IMR-90 (cell line): ENCODE measurements around the gene CBX5. TPM values are rescaled to one million over a fixed set of nuclear protein-coding genes. Genes with fewer than 3 reads are reported as not detected.

Experiments
- ATAC-seq: fragments of 200-7000 bp; cut with Tn5 transposase; 2 replicates; pipeline ENCODE4 v1.9.1; 2020; ENCODE audit warnings: low read depth, mild to moderate bottlenecking, moderate library complexity
- BruUV-seq: library from RNA; stranded (reverse); fragments of 400-500 nt; replicated peaks from 2 replicates; lab custom pipeline; 2021; lab: Mats Ljungman, UMichigan
- CTCF ChIA-PET: fragments of 300-600 bp; formaldehyde crosslinking; extraction: SDS; loops from one replicate; lab custom pipeline; 2021; ENCODE audit warnings: antibody characterized with exemption; lab: Yijun Ruan, JAX
- POLR2A ChIA-PET: fragments of 300-600 bp; sonication (Branson Sonifier 250); formaldehyde crosslinking; loops from one replicate; lab custom pipeline; 2022; ENCODE audit warnings: antibody characterized with exemption; ENCODE audit not compliant: unreplicated experiment; lab: Charles Lee
- DNase-seq: peaks from one replicate; pipeline ENCODE4 v3.0.0; 2013
- H2AFZ ChIP-seq: replicated peaks from 2 replicates; pipeline ENCODE3; 2013; ENCODE audit warnings: low read length, mild to moderate bottlenecking; ENCODE audit not compliant: poor library complexity
- H2AK5ac ChIP-seq: 2 replicates; pipeline ENCODE4 v1.6.1; 2013; ENCODE audit warnings: low read depth, low read length, inconsistent platforms
- H2AK9ac ChIP-seq: replicated peaks from 2 replicates; pipeline ENCODE3; 2013; ENCODE audit warnings: mild to moderate bottlenecking, low read depth, low read length, moderate library complexity; ENCODE audit not compliant: poor library complexity
- H2BK120ac ChIP-seq: 2 replicates; pipeline ENCODE4 v1.6.1; 2013; ENCODE audit warnings: low read depth, low read length, inconsistent platforms
- H2BK15ac ChIP-seq: 3 replicates; pipeline ENCODE4 v1.6.1; 2013; ENCODE audit warnings: low read depth, low read length, inconsistent platforms
- H2BK20ac ChIP-seq: 2 replicates; pipeline ENCODE4 v1.6.1; 2013; ENCODE audit warnings: low read depth, mild to moderate bottlenecking, inconsistent platforms, low read length, moderate library complexity
- H2BK5ac ChIP-seq: 2 replicates; pipeline ENCODE4 v1.6.1; 2013; ENCODE audit warnings: mild to moderate bottlenecking, low read depth, low read length, inconsistent platforms; ENCODE audit not compliant: poor library complexity, severe bottlenecking
- H3K14ac ChIP-seq: replicated peaks from 2 replicates; pipeline ENCODE4 v1.6.1; 2013; ENCODE audit warnings: low read depth, low read length, inconsistent platforms
- H3K18ac ChIP-seq: 2 replicates; pipeline ENCODE4 v1.6.1; 2013; ENCODE audit warnings: low read depth, low read length, control low read depth
- H3K23ac ChIP-seq: 2 replicates; pipeline ENCODE4 v1.6.1; 2013; ENCODE audit warnings: low read depth, low read length, inconsistent platforms
- H3K27ac ChIP-seq: 2 replicates; pipeline ENCODE4 v1.5.1; 2013; ENCODE audit warnings: mild to moderate bottlenecking, control low read depth, low read length; ENCODE audit not compliant: insufficient read depth
- H3K27me3 ChIP-seq: 2 replicates; pipeline ENCODE4 v1.6.1; 2013; ENCODE audit warnings: low read length; ENCODE audit not compliant: control insufficient read depth, insufficient read depth
- H3K36me3 ChIP-seq: 2 replicates; pipeline ENCODE4 v1.6.1; 2013; ENCODE audit warnings: low read length, mixed read lengths; ENCODE audit not compliant: control insufficient read depth, insufficient read depth
- H3K4ac ChIP-seq: 2 replicates; pipeline ENCODE4 v1.6.1; 2013; ENCODE audit warnings: low read depth, low read length, inconsistent platforms
- H3K4me1 ChIP-seq: 2 replicates; pipeline ENCODE4 v1.6.1; 2013; ENCODE audit warnings: low read length, mixed read lengths; ENCODE audit not compliant: control insufficient read depth, insufficient read depth
- H3K4me2 ChIP-seq: 2 replicates; pipeline ENCODE4 v1.6.1; 2013; ENCODE audit warnings: low read depth, mild to moderate bottlenecking, control low read depth, low read length, moderate library complexity
- H3K4me3 ChIP-seq: 2 replicates; pipeline ENCODE4 v1.5.1; 2013; ENCODE audit warnings: low read depth, mild to moderate bottlenecking, control low read depth, low read length, moderate library complexity; ENCODE audit not compliant: insufficient read depth
- H3K56ac ChIP-seq: 2 replicates; pipeline ENCODE4 v1.6.1; 2013; ENCODE audit warnings: low read length, inconsistent platforms; ENCODE audit not compliant: insufficient read depth; ENCODE audit errors: extremely low read depth
- H3K79me1 ChIP-seq, 2 experiments: 2 replicates each; pipeline ENCODE4 v1.6.1; 2013; ENCODE audit warnings: low read length in 2 of 2, inconsistent platforms in 1 of 2, low read depth in 1 of 2
- H3K9ac ChIP-seq: 2 replicates; pipeline ENCODE4 v1.6.1; 2013; ENCODE audit warnings: low read depth, low read length, control low read depth
- H3K9me1 ChIP-seq: 2 replicates; pipeline ENCODE4 v1.6.1; 2013; ENCODE audit warnings: low read length, inconsistent platforms; ENCODE audit not compliant: insufficient read depth
- H3K9me3 ChIP-seq: 2 replicates; pipeline ENCODE4 v1.6.1; 2013; ENCODE audit warnings: low read length; ENCODE audit not compliant: control insufficient read depth, insufficient read depth
- H4K20me1 ChIP-seq: 2 replicates; pipeline ENCODE4 v1.6.1; 2013; ENCODE audit warnings: low read length, inconsistent platforms; ENCODE audit not compliant: insufficient read depth
- H4K5ac ChIP-seq: 2 replicates; pipeline ENCODE4 v1.6.1; 2013; ENCODE audit warnings: mild to moderate bottlenecking, low read depth, low read length, control low read depth
- H4K8ac ChIP-seq, 2 experiments: 2 replicates each; pipeline ENCODE4 v1.6.1; 2013; ENCODE audit warnings: low read depth in 2 of 2, low read length in 2 of 2, control low read depth in 1 of 2, inconsistent platforms in 1 of 2
- H4K91ac ChIP-seq: 2 replicates; pipeline ENCODE4 v1.6.1; 2013; ENCODE audit warnings: low read depth, low read length, inconsistent platforms; ENCODE audit not compliant: insufficient read depth
- BHLHE40 ChIP-seq: fragments of 150-350 bp; IDR thresholded peaks from 2 replicates; pipeline ENCODE4 v1.6.1; 2016; ENCODE audit warnings: mild to moderate bottlenecking, low read depth, low read length
- CEBPB ChIP-seq: IDR thresholded peaks from 2 replicates; pipeline ENCODE4 v1.6.1; 2012; ENCODE audit warnings: low read depth, low read length, improper control_type of control experiment
- CHD1 ChIP-seq: IDR thresholded peaks from 2 replicates; pipeline ENCODE4 v1.6.1; 2012; ENCODE audit warnings: low read depth, low read length, improper control_type of control experiment
- FOS ChIP-seq: fragments of 150-350 bp; IDR thresholded peaks from 2 replicates; pipeline ENCODE4 v1.6.1; 2016; ENCODE audit warnings: low read depth, low read length
- MAFK ChIP-seq: IDR thresholded peaks from 2 replicates; pipeline ENCODE4 v1.6.1; 2012; ENCODE audit warnings: low read depth, low read length, improper control_type of control experiment
- MAZ ChIP-seq: IDR thresholded peaks from 2 replicates; pipeline ENCODE4 v1.6.1; 2012; ENCODE audit warnings: low read depth, mild to moderate bottlenecking, low read length, improper control_type of control experiment, moderate library complexity, borderline replicate concordance
- MXI1 ChIP-seq: IDR thresholded peaks from 2 replicates; pipeline ENCODE4 v1.6.1; 2012; ENCODE audit warnings: low read depth, mild to moderate bottlenecking, low read length, moderate library complexity, borderline replicate concordance
- NFE2L2 ChIP-seq: fragments of 150-350 bp; IDR thresholded peaks from 2 replicates; pipeline ENCODE4 v1.6.1; 2016; ENCODE audit warnings: low read depth, mild to moderate bottlenecking, low read length
- POLR2A ChIP-seq: IDR thresholded peaks from 2 replicates; pipeline ENCODE4 v1.6.1; 2012; ENCODE audit warnings: mild to moderate bottlenecking, low read depth, low read length
- RCOR1 ChIP-seq: IDR thresholded peaks from 2 replicates; pipeline ENCODE4 v1.6.1; 2012; ENCODE audit warnings: mild to moderate bottlenecking, low read length, improper control_type of control experiment; ENCODE audit not compliant: insufficient replicate concordance
- RFX5 ChIP-seq: IDR thresholded peaks from 2 replicates; pipeline ENCODE4 v1.8.0; 2012; ENCODE audit warnings: low read depth, mild to moderate bottlenecking, low read length, moderate library complexity
- SMC3 ChIP-seq: fragments of 150-350 bp; IDR thresholded peaks from 2 replicates; pipeline ENCODE4 v1.6.1; 2016; ENCODE audit warnings: low read depth, mild to moderate bottlenecking, antibody characterized with exemption, low read length, moderate library complexity
- WGBS, 2 experiments: methylation state at CpG; one replicate each; pipeline versions ENCODE4 v1.1.5 to v1.1.7; 2013; ENCODE audit warnings: missing lambda C conversion rate in 2 of 2; ENCODE audit not compliant: insufficient read length in 1 of 2; ENCODE audit errors: extremely low coverage in 2 of 2; 5-methylcytosine and 5-hydroxymethylcytosine counted together
- dilution Hi-C: fragments of 300-500 bp; cut with HindIII; formaldehyde crosslinking; loops from one replicate; pipeline ENCODE4 v1.14.3; 2018; ENCODE audit warnings: low sequenced_read_pairs; ENCODE audit not compliant: unreplicated experiment
- in situ Hi-C: fragments of 300-500 bp; cut with MboI; formaldehyde crosslinking; loops from 3 replicates; pipeline ENCODE4 v1.14.3; 2019; ENCODE audit warnings: low sequenced_read_pairs, inconsistent platforms, mixed read lengths
- intact Hi-C: fragments of 100-400 bp; cut with micrococcal nuclease; formaldehyde crosslinking; loops from 2 replicates; pipeline ENCODE4 v1.10.0; 2022
- polyA plus RNA-seq, 3 experiments: library from polyadenylated mRNA; depleted of rRNA; stranded (reverse); fragments of >200 nt; gene quantifications; 2 replicates each; pipeline ENCODE4 v1.2.3, GENCODE V29; 2012; ENCODE audit warnings: low replicate concordance in 1 of 3
- total RNA-seq: library from RNA; depleted of rRNA; stranded (reverse); fragments of >200 nt; gene quantifications from 2 replicates; pipeline ENCODE4 v1.2.3, GENCODE V29; 2012
- TF ChIP-seq, protein P1 (sequence below): fragments of 150-350 bp; IDR thresholded peaks from 2 replicates; pipeline ENCODE4 v1.6.1; 2016; ENCODE audit warnings: low read depth, mild to moderate bottlenecking, low read length, moderate library complexity, borderline replicate concordance
- TF ChIP-seq, protein P2 (sequence below): fragments of 150-350 bp; IDR thresholded peaks from 2 replicates; pipeline ENCODE4 v1.6.1; 2017; ENCODE audit warnings: mild to moderate bottlenecking, antibody characterized with exemption, low read length, low read depth
- TF ChIP-seq, protein P3 (sequence below): conservative IDR thresholded peaks from 2 replicates; pipeline ENCODE4 v1.5.1; 2012; ENCODE audit warnings: mild to moderate bottlenecking, low read depth, low read length, improper control_type of control experiment

The CBX5 gene
- total and polyA plus RNA-seq, 2 of the 4 experiments (the other 2 are of a cell fraction), result 18.0 to 40.9 TPM

DNA sequence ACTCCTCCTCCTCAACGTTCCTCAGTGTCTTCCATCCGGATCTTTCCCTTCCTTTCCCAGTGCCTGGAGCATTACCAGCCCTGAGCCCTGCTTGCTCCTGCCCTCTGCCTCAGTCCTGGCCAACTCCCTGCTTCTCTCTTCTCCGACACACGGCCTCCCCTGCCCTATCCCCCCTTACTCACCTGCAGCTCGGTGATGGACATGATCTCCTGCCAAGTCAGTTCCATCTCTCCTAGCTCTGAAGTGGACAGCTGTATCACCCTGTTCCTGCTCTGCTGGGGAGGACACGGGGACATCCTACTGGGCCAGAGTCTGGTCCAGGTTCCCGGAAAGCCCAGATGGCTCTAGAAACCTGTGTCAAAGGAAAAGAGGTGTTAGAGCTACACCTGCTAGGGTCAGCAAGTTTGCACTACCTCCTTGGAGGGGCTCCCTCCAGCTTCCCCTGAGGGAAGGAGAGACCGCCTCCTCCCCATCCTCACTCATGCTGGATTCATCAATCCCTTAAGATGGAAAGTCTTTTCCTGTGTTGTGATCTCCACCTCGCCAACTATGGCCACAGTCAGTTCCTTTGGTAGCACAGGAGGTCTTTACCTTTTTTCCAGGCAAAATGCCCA, 15.1 kb upstream of the CBX5 start:
- POLR2A ChIA-PET, result no interaction called here
- Histone ChIP-seq H3K79me1 (no peaks in the 10 kb centered on the region), H2BK15ac (no peak overlapping the region), H2AK9ac (no peak overlapping the region), H3K9me1 (no peaks in the 10 kb centered on the region), H3K9me3 (no peaks in the 10 kb centered on the region), H2AK5ac (no peak overlapping the region; the same call in 1 of the 2 replicates), H3K4ac (no peak overlapping the region), H2AFZ (no peak overlapping the region), H4K8ac (no peak overlapping the region), H3K4me3 (no peak overlapping the region), H3K36me3 (no peaks in the 10 kb centered on the region), H3K14ac (no peak overlapping the region), H2BK20ac (no peak overlapping the region), H3K4me1 (peaks cover under 1% of the 10 kb centered on the region; the same call in 1 of the 2 replicates), H2BK120ac (no peak overlapping the region), H4K91ac (no peak overlapping the region), H3K9ac (no peak overlapping the region), H4K20me1 (no peaks in the 10 kb centered on the region), H4K5ac (no peak overlapping the region), H3K27me3 (peaks cover 11% of the 10 kb centered on the region), H3K4me2 (no peak overlapping the region), H3K27ac (no peak overlapping the region), H3K23ac (no peak overlapping the region), H3K18ac (no peak overlapping the region), H2BK5ac (no peak overlapping the region), H3K56ac (no peak overlapping the region)
- 54% methylated on average over 2 of the region's 9 CpGs; no CpG with 5 or more reads in 1 of the 2 experiments for WGBS, 2 experiments
- no TSS peak for BruUV-seq
- in situ Hi-C loops (loop anchor here (5.0 kb wide), 1 partner anchor 67 kb away; the partner anchor contains the start of gene GPR84), dilution Hi-C loops (no loop called here), intact Hi-C loops (loop anchor here (1.0 kb wide), 2 partner anchors 65 to 73 kb away; no protein-coding TSS in a partner anchor)
- CTCF ChIA-PET, result interaction anchor here (1.1 to 2.1 kb wide), 3 partner anchors 66 to 85 kb away, joined by 3 to 7 read pairs (median 5); no protein-coding TSS in a partner anchor
- TF ChIP-seq FOS (no peak), MXI1 (no peak), RCOR1 (no peak), NFE2L2 (no peak), POLR2A (no peak), CEBPB (no peak), MAFK (no peak), RFX5 (no peak), CHD1 (no peak), SMC3 (no peak), BHLHE40 (no peak), MAZ (no peak)
- TF ChIP-seq, protein P1, sequence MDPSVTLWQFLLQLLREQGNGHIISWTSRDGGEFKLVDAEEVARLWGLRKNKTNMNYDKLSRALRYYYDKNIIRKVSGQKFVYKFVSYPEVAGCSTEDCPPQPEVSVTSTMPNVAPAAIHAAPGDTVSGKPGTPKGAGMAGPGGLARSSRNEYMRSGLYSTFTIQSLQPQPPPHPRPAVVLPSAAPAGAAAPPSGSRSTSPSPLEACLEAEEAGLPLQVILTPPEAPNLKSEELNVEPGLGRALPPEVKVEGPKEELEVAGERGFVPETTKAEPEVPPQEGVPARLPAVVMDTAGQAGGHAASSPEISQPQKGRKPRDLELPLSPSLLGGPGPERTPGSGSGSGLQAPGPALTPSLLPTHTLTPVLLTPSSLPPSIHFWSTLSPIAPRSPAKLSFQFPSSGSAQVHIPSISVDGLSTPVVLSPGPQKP, result no peak
- TF ChIP-seq, protein P2, sequence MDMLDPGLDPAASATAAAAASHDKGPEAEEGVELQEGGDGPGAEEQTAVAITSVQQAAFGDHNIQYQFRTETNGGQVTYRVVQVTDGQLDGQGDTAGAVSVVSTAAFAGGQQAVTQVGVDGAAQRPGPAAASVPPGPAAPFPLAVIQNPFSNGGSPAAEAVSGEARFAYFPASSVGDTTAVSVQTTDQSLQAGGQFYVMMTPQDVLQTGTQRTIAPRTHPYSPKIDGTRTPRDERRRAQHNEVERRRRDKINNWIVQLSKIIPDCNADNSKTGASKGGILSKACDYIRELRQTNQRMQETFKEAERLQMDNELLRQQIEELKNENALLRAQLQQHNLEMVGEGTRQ, result no peak
- TF ChIP-seq, protein P3, sequence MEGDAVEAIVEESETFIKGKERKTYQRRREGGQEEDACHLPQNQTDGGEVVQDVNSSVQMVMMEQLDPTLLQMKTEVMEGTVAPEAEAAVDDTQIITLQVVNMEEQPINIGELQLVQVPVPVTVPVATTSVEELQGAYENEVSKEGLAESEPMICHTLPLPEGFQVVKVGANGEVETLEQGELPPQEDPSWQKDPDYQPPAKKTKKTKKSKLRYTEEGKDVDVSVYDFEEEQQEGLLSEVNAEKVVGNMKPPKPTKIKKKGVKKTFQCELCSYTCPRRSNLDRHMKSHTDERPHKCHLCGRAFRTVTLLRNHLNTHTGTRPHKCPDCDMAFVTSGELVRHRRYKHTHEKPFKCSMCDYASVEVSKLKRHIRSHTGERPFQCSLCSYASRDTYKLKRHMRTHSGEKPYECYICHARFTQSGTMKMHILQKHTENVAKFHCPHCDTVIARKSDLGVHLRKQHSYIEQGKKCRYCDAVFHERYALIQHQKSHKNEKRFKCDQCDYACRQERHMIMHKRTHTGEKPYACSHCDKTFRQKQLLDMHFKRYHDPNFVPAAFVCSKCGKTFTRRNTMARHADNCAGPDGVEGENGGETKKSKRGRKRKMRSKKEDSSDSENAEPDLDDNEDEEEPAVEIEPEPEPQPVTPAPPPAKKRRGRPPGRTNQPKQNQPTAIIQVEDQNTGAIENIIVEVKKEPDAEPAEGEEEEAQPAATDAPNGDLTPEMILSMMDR, result no peak
- ATAC-seq (no peak), DNase-seq (no peak)
